Globus pallidus (tissue), 1 donor: Measurements from ENCODE around the gene CLDN14.
"Not testable (repeated sequence)": the region's sequence is repeated elsewhere in the genome, so short reads cannot be mapped to it uniquely, and the experiment has no call there.

ENCODE experiments used
- DNase-seq: peaks from one replicate; pipeline ENCODE4 v3.0.0-alpha.2; 2015; ENCODE audit warnings: low spot score

The CLDN14 gene

GRCh38 chr21:36499578-36500471, 19.9 kb upstream of the CLDN14 start:
- DNase-seq, result no peak

- DNase-seq, result no peak
Measured at GRCh38 chr21:36494557-36494956, 14.6 kb upstream of the CLDN14 start.

GRCh38 chr21:36491209-36491910, 11.4 kb upstream of the CLDN14 start:
- no peak for DNase-seq

- no peak for DNase-seq
Measured at GRCh38 chr21:36489776-36490165, 9.8 kb upstream of the CLDN14 start.

GRCh38 chr21:36489103-36489775, 9.3 kb upstream of the CLDN14 start:
- DNase-seq, result no peak

GRCh38 chr21:36487641-36488307, 7.9 kb upstream of the CLDN14 start:
- no peak for DNase-seq

- DNase-seq, result no peak
Measured at GRCh38 chr21:36486246-36486645, 6.3 kb upstream of the CLDN14 start.

- no peak for DNase-seq
Measured at GRCh38 chr21:36485476-36485875, 5.6 kb upstream of the CLDN14 start.

GRCh38 chr21:36483095-36483494, 3.2 kb upstream of the CLDN14 start:
- DNase-seq, result no peak

GRCh38 chr21:36482673-36483072, 2.8 kb upstream of the CLDN14 start:
- no peak for DNase-seq

GRCh38 chr21:36482181-36482580, 2.3 kb upstream of the CLDN14 start:
- DNase-seq, result no peak

GRCh38 chr21:36481639-36482038, 1.7 kb upstream of the CLDN14 start:
- no peak for DNase-seq

- DNase-seq, result no peak
Measured at GRCh38 chr21:36480618-36481017, 696 bp upstream of the CLDN14 start.

- DNase-seq, result peak; percentile 10
Measured at GRCh38 chr21:36478941-36479340, 981 bp downstream of the CLDN14 start.

GRCh38 chr21:36478207-36478701, 1.7 kb downstream of the CLDN14 start:
- no peak for DNase-seq

- DNase-seq, result no peak
Measured at GRCh38 chr21:36477559-36477958, 2.4 kb downstream of the CLDN14 start.

- DNase-seq, result no peak
Measured at GRCh38 chr21:36477001-36477400, 2.9 kb downstream of the CLDN14 start.

- DNase-seq, result not testable (repeated sequence)
Measured at GRCh38 chr21:36476541-36476940, 3.4 kb downstream of the CLDN14 start.

GRCh38 chr21:36474591-36474990, 5.3 kb downstream of the CLDN14 start:
- no peak for DNase-seq

- no peak for DNase-seq
Measured at GRCh38 chr21:36473203-36473602, 6.7 kb downstream of the CLDN14 start.

GRCh38 chr21:36472377-36472776, 7.5 kb downstream of the CLDN14 start:
- no peak for DNase-seq

- DNase-seq, result no peak
Measured at GRCh38 chr21:36471254-36471723, 8.6 kb downstream of the CLDN14 start.
